Measurements from ENCODE around the gene HIGD1B. TPM values are rescaled to one million over a fixed set of nuclear protein-coding genes. Genes with fewer than 3 reads are reported as not detected.

Gene HIGD1B
- total and polyA plus RNA-seq, 9 of the 15 experiments (the other 6 are each of a cell fraction or from before 2014, with no cell fraction given): not detected

- ChIA-PET CTCF (ENCODE audit: low intra/inter-chr PET ratio) (no interaction called here), POLR2A (interaction anchor here (0.9 kb wide), 1 partner anchor 19 kb away, joined by 3 read pairs; no protein-coding TSS in a partner anchor)
- Histone ChIP-seq H3K79me2 (ENCODE audit: control insufficient read depth, insufficient read depth, low read length) (no peaks in the 10 kb centered on the region), H3K9me1 (ENCODE audit: control insufficient read depth, insufficient read depth, low read length) (no peaks in the 10 kb centered on the region), H3K36me3 (ENCODE audit: control insufficient read depth, insufficient read depth, low read length) (no peaks in the 10 kb centered on the region), H3K4me1 (replicated peaks in 1 of 2; ENCODE audit: control insufficient read depth in 2 of 2, insufficient read depth in 2 of 2, low read length in 2 of 2) (no peaks in the 10 kb centered on the region; a peak in 1 of 5 replicates), H3K4me2 (ENCODE audit: insufficient read depth, low read length) (no peak overlapping the region), H3K9me3 (replicated peaks; ENCODE audit: control insufficient read depth, insufficient read depth, low read depth, low read length) (no peaks in the 10 kb centered on the region), H2AFZ (ENCODE audit: low read depth, low read length) (no peak overlapping the region), H4K20me1 (replicated peaks; ENCODE audit: control insufficient read depth, insufficient read depth, low read length) (no peaks in the 10 kb centered on the region; the same call in 1 of the 2 replicates), H3K9ac (ENCODE audit: insufficient read depth in 1 of 2, low read depth in 2 of 2, low read length in 2 of 2) (no peak overlapping the region), H3K27me3 (ENCODE audit: control insufficient read depth in 2 of 2, insufficient read depth in 2 of 2, low read length in 2 of 2) (no peaks in the 10 kb centered on the region), H3K27ac (ENCODE audit: extremely low read depth, low read depth, low read length) (no peak overlapping the region), H3K4me3 (no peak overlapping the region)
- FAIRE-seq (no peak), DNase-seq (ENCODE audit: extremely low read depth in 1 of 4, low spot score in 3 of 4) (no peak), ATAC-seq (no peak)
- intact Hi-C loops (cut with micrococcal nuclease): loop anchor here (5.0 kb wide), 1 partner anchor 67 kb away; no protein-coding TSS in a partner anchor
- no TSS peak for BruUV-seq (replicated peaks)
- WGBS (ENCODE audit: insufficient coverage, low coverage, missing lambda C conversion rate): 0% methylated on average over 1 of the region's 1 CpG
- in situ Hi-C loops (cut with MboI): no loop called here
- no peak for TF ChIP-seq NR3C1 (CRISPR knock-in tag; IDR thresholded peaks at IDR 0.05)
- no peak for TF ChIP-seq ZNF274 (IDR thresholded peaks at IDR 0.05; ENCODE audit: borderline replicate concordance, low read depth, low read length)
- no peak for TF ChIP-seq CHCHD3 (CRISPR knock-in tag; IDR thresholded peaks at IDR 0.05)
- TF ChIP-seq SETDB1 (IDR thresholded peaks at IDR 0.05; ENCODE audit: low read length): no peak
- TF ChIP-seq ZC3H8 (IDR thresholded peaks at IDR 0.05): no peak
- TF ChIP-seq ZBTB11 (CRISPR knock-in tag; IDR thresholded peaks at IDR 0.05): no peak
- no peak for TF ChIP-seq ZNF23 (CRISPR knock-in tag; IDR thresholded peaks at IDR 0.05)
- no peak for TF ChIP-seq CHD4 (IDR thresholded peaks at IDR 0.05; ENCODE audit: insufficient read depth, insufficient replicate concordance, low read depth, low read length, poor library complexity, severe bottlenecking)
- TF ChIP-seq HNRNPUL1 (IDR thresholded peaks at IDR 0.05; ENCODE audit: low read length): no peak
- TF ChIP-seq HNRNPK (IDR thresholded peaks at IDR 0.05; ENCODE audit: low read depth, low read length, poor library complexity, severe bottlenecking): no peak
- no peak for TF ChIP-seq BDP1 (IDR thresholded peaks at IDR 0.05; ENCODE audit: insufficient read depth, insufficient read length)
- TF ChIP-seq, protein P1, sequence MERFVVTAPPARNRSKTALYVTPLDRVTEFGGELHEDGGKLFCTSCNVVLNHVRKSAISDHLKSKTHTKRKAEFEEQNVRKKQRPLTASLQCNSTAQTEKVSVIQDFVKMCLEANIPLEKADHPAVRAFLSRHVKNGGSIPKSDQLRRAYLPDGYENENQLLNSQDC (CRISPR knock-in tag; IDR thresholded peaks at IDR 0.05): no peak
- TF ChIP-seq, protein P2, sequence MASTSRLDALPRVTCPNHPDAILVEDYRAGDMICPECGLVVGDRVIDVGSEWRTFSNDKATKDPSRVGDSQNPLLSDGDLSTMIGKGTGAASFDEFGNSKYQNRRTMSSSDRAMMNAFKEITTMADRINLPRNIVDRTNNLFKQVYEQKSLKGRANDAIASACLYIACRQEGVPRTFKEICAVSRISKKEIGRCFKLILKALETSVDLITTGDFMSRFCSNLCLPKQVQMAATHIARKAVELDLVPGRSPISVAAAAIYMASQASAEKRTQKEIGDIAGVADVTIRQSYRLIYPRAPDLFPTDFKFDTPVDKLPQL (IDR thresholded peaks at IDR 0.05; ENCODE audit: extremely low read depth, insufficient read length): no peak
Measured at GRCh38 chr17:44844390-44844830, 3.3 kb upstream of the HIGD1B start.

Measured in K562 (cell line).